ENCODE data around the gene NCOA5. TPM values are rescaled to one million over a fixed set of nuclear protein-coding genes. Genes with fewer than 3 reads are reported as not detected.
A peak's percentile ranks its signal among the peaks of the same experiment; 100 is the strongest.

Gene NCOA5
- total and polyA plus RNA-seq, 4 donors, result 3.2 to 10.4 (median 8.7) TPM

GRCh38 chr20:46022411-46023147 lies 67.2 kb downstream of the NCOA5 start:
- H3K27me3 ChIP-seq (ENCODE audit: control insufficient read depth in 4 of 4, insufficient read depth in 4 of 4, low read length in 3 of 4), result peaks cover 2 to 7% (median 4%) of the 10 kb centered on the region in 4 donors
- no peak overlapping the region for H3K4me3 ChIP-seq (ENCODE audit: low read depth in 1 of 3, low read length in 3 of 3)
- TF ChIP-seq RAD21 (IDR thresholded peaks at IDR 0.05), result peak; percentile 62 to 70
- TF ChIP-seq ZBTB33 (IDR thresholded peaks at IDR 0.05), result no peak
- no peak for TF ChIP-seq JUND (IDR thresholded peaks at IDR 0.05)
- peak; percentile 55 for TF ChIP-seq CTCF (IDR thresholded peaks at IDR 0.05; ENCODE audit: low read depth, low read length, missing input control)
- 6% methylated on average over 36 of the region's 37 CpGs for WGBS
- no peak overlapping the region for H3K27ac ChIP-seq (ENCODE audit: low read depth in 1 of 2, low read length in 2 of 2)
- no peaks in the 10 kb centered on the region for H3K9me3 ChIP-seq (ENCODE audit: control insufficient read depth in 4 of 4, low read length in 3 of 4)
- peak; percentile 81 for DNase-seq (ENCODE audit: low spot score)
- no peaks in the 10 kb centered on the region for H3K36me3 ChIP-seq (ENCODE audit: control insufficient read depth in 4 of 4, insufficient read depth in 3 of 4, low read depth in 1 of 4, low read length in 3 of 4)
- H3K4me1 ChIP-seq (ENCODE audit: control insufficient read depth in 4 of 4, insufficient read depth in 4 of 4, low read length in 3 of 4), result peaks cover 2 to 3% (median 3%) of the 10 kb centered on the region in 4 donors
- no peak overlapping the region for H3K9ac ChIP-seq (ENCODE audit: low read depth in 1 of 2, low read length in 2 of 2)

GRCh38 chr20:46021361-46022359 lies 68.1 kb downstream of the NCOA5 start:
- Histone ChIP-seq H3K27me3 (ENCODE audit: control insufficient read depth in 4 of 4, insufficient read depth in 4 of 4, low read length in 3 of 4) (peaks cover under 1 to 10% (median 4%) of the 10 kb centered on the region in 4 donors), H3K36me3 (ENCODE audit: control insufficient read depth in 4 of 4, insufficient read depth in 3 of 4, low read depth in 1 of 4, low read length in 3 of 4) (no peaks in the 10 kb centered on the region), H3K9ac (ENCODE audit: low read depth in 1 of 2, low read length in 2 of 2) (no peak overlapping the region), H3K4me1 (ENCODE audit: control insufficient read depth in 4 of 4, insufficient read depth in 4 of 4, low read length in 3 of 4) (peaks cover 2 to 3% (median 3%) of the 10 kb centered on the region in 4 donors), H3K27ac (ENCODE audit: low read depth in 1 of 2, low read length in 2 of 2) (no peak overlapping the region), H3K4me3 (ENCODE audit: low read depth in 1 of 3, low read length in 3 of 3) (peak overlapping the region in 1 of 3 donors; percentile 50), H3K9me3 (ENCODE audit: control insufficient read depth in 4 of 4, low read length in 3 of 4) (no peaks in the 10 kb centered on the region)
- DNase-seq (ENCODE audit: low spot score), result peak; percentile 76
- WGBS, result 8% methylated on average over 71 of the region's 71 CpGs
- no peak for TF ChIP-seq RXRA (IDR thresholded peaks at IDR 0.05)
- no peak for TF ChIP-seq CTCF (IDR thresholded peaks at IDR 0.05; ENCODE audit: low read depth, low read length, missing input control)
- no peak for TF ChIP-seq MAX (IDR thresholded peaks at IDR 0.05)
- TF ChIP-seq TAF1 (conservative IDR thresholded peaks at IDR 0.05), result no peak
- TF ChIP-seq REST (IDR thresholded peaks at IDR 0.05), result no peak
- no peak for TF ChIP-seq GABPA (IDR thresholded peaks at IDR 0.05 in 1 of 2, conservative IDR thresholded peaks at IDR 0.05 in 1 of 2)
- no peak for TF ChIP-seq RAD21 (IDR thresholded peaks at IDR 0.05)
- no peak for TF ChIP-seq FOXA2 (IDR thresholded peaks at IDR 0.05)
- no peak for TF ChIP-seq HNF4A (conservative IDR thresholded peaks at IDR 0.05)
- no peak for TF ChIP-seq NR2F2 (IDR thresholded peaks at IDR 0.05)
